Keratinocyte (primary cell): ENCODE results near the gene MTRF1. TPM values are rescaled to one million over a fixed set of nuclear protein-coding genes. Genes with fewer than 3 reads are reported as not detected.

ENCODE experiments used
- DNase-seq: peaks from one replicate; pipeline ENCODE4 v3.0.0-alpha.2; 2011; ENCODE audit warnings: low read depth, missing footprints, low spot score
- FAIRE-seq: peaks from 2 replicates; lab custom pipeline; 2011; peaks lifted over from hg19 to GRCh38; lab: Jason Lieb, UNC
- H2AFZ ChIP-seq: 2 replicates; pipeline ENCODE4 v1.6.0; 2012; ENCODE audit warnings: low read length, control low read depth, inconsistent platforms; ENCODE audit not compliant: control insufficient read depth
- H3K27ac ChIP-seq: 2 replicates; pipeline ENCODE4 v1.5.1; 2011; ENCODE audit warnings: low read length; ENCODE audit not compliant: control insufficient read depth, insufficient read depth
- H3K27me3 ChIP-seq: 3 replicates; pipeline ENCODE4 v1.6.0; 2011; ENCODE audit warnings: low read length; ENCODE audit not compliant: control insufficient read depth, insufficient read depth; ENCODE audit errors: extremely low read depth
- H3K36me3 ChIP-seq, 2 experiments: 2 replicates in 1 of 2; 3 replicates in 1 of 2; pipeline ENCODE4 v1.5.1; 2011; ENCODE audit warnings: low read length in 2 of 2, mild to moderate bottlenecking in 1 of 2; ENCODE audit not compliant: control insufficient read depth in 2 of 2, insufficient read depth in 2 of 2; ENCODE audit errors: extremely low read depth in 1 of 2
- H3K4me1 ChIP-seq: 3 replicates; pipeline ENCODE4 v1.5.1; 2011; ENCODE audit warnings: low read length; ENCODE audit not compliant: control insufficient read depth, insufficient read depth; ENCODE audit errors: extremely low read depth
- H3K4me2 ChIP-seq: 3 replicates; pipeline ENCODE4 v1.6.0; 2011; ENCODE audit warnings: low read depth, low read length; ENCODE audit not compliant: control insufficient read depth, insufficient read depth; ENCODE audit errors: extremely low read depth
- H3K4me3 ChIP-seq, 3 experiments: fragments of 200-600 bp in 1 of 3; sonication (generic) in 1 of 3; 2 replicates in 2 of 3; 3 replicates in 1 of 3; pipeline ENCODE4 v1.5.1; 2011 to 2016; ENCODE audit warnings: low read length in 3 of 3, mild to moderate bottlenecking in 3 of 3, control low read depth in 2 of 3, inconsistent platforms in 1 of 3, low read depth in 1 of 3, mixed read lengths in 1 of 3, mixed run types in 1 of 3, moderate library complexity in 1 of 3; ENCODE audit not compliant: control insufficient read depth in 2 of 3, insufficient read depth in 2 of 3; ENCODE audit errors: extremely low read depth in 1 of 3
- H3K79me2 ChIP-seq: 2 replicates; pipeline ENCODE4 v1.6.0; 2012; ENCODE audit warnings: low read length; ENCODE audit not compliant: control insufficient read depth, insufficient read depth
- H3K9ac ChIP-seq: 3 replicates; pipeline ENCODE4 v1.6.0; 2011; ENCODE audit warnings: low read length; ENCODE audit not compliant: control insufficient read depth, insufficient read depth; ENCODE audit errors: extremely low read depth
- H3K9me1 ChIP-seq: 3 replicates; pipeline ENCODE4 v1.6.0; 2011; ENCODE audit warnings: low read length; ENCODE audit not compliant: control insufficient read depth, insufficient read depth; ENCODE audit errors: extremely low read depth
- H3K9me3 ChIP-seq: 2 replicates; pipeline ENCODE4 v1.5.1; 2012; ENCODE audit warnings: low read depth, low read length; ENCODE audit not compliant: control insufficient read depth
- H4K20me1 ChIP-seq: 3 replicates; pipeline ENCODE4 v1.6.0; 2011; ENCODE audit warnings: low read length; ENCODE audit not compliant: control insufficient read depth, insufficient read depth; ENCODE audit errors: extremely low read depth
- EZH2 ChIP-seq: IDR thresholded peaks from one replicate; pipeline ENCODE4 v1.6.1; 2012; ENCODE audit warnings: inconsistent platforms, mild to moderate bottlenecking, low read length, moderate library complexity
- dilution Hi-C: fragments of 300-500 bp; cut with MboI; formaldehyde crosslinking; loops from one replicate; pipeline ENCODE4 v1.7.0; 2020; ENCODE audit warnings: low sequenced_read_pairs; ENCODE audit not compliant: extremely low pct_ligation_motif_present
- polyA plus RNA-seq, 5 experiments: library from polyadenylated mRNA; depleted of rRNA in 3 of 5; stranded (reverse) in 3 of 5; stranded (forward) in 1 of 5; unstranded in 1 of 5; fragments of >200 nt; gene quantifications; 1 replicate in 1 of 5; 2 replicates in 3 of 5; 3 replicates in 1 of 5; pipeline versions ENCODE4 v1.2.1 to v1.2.3, GENCODE V29; 2011 to 2012; ENCODE audit warnings: missing spikeins in 2 of 5, low read depth in 1 of 5, low replicate concordance in 1 of 5
- TF ChIP-seq, protein P1 (sequence below), 3 experiments: IDR thresholded peaks in 1 of 3; conservative IDR thresholded peaks in 1 of 3; optimal IDR thresholded peaks in 1 of 3; 2 replicates in 2 of 3; 3 replicates in 1 of 3; pipeline versions ENCODE3 to v1.5.1; 2011; ENCODE audit warnings: low read length in 3 of 3, mild to moderate bottlenecking in 3 of 3, moderate library complexity in 2 of 3, control low read depth in 1 of 3, inconsistent platforms in 1 of 3; ENCODE audit not compliant: insufficient read depth in 2 of 3; ENCODE audit errors: extremely low read depth in 1 of 3

Gene MTRF1
- polyA plus RNA-seq, 1 donor (not counting 4 experiments of a cell fraction or from before 2014, with no cell fraction given): 16.9 TPM

DNA sequence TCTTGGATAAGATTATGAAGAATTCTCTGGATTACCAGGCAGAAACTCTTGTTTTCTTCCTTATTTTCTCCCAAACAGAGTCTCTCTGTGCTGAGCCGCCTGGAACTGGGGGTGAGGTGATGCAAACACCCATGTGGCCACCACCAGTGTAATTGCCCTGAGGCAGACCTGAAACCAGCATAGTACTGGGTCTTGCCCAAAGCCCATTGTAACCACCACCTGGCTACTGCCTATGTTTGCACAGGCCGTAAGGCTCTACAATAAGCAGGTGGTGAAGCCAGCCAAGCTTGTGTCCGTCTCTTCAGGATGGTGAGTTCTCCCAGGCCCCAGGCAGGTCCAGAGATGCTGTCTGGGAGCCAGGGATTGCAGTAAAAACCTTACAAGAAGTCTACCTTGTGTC is 50.1 kb downstream of the MTRF1 start:
- TF ChIP-seq, protein P1, sequence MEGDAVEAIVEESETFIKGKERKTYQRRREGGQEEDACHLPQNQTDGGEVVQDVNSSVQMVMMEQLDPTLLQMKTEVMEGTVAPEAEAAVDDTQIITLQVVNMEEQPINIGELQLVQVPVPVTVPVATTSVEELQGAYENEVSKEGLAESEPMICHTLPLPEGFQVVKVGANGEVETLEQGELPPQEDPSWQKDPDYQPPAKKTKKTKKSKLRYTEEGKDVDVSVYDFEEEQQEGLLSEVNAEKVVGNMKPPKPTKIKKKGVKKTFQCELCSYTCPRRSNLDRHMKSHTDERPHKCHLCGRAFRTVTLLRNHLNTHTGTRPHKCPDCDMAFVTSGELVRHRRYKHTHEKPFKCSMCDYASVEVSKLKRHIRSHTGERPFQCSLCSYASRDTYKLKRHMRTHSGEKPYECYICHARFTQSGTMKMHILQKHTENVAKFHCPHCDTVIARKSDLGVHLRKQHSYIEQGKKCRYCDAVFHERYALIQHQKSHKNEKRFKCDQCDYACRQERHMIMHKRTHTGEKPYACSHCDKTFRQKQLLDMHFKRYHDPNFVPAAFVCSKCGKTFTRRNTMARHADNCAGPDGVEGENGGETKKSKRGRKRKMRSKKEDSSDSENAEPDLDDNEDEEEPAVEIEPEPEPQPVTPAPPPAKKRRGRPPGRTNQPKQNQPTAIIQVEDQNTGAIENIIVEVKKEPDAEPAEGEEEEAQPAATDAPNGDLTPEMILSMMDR (optimal IDR thresholded peaks at IDR 0.05 in 1 of 3, IDR thresholded peaks at IDR 0.05 in 1 of 3, conservative IDR thresholded peaks at IDR 0.05 in 1 of 3; ENCODE audit: extremely low read depth in 1 of 3, insufficient read depth in 2 of 3, low read length in 3 of 3): no peak
- no peak for TF ChIP-seq EZH2
- no peak overlapping the region for H2AFZ ChIP-seq
- no peak overlapping the region for H3K4me2 ChIP-seq
- no peak overlapping the region for H3K9ac ChIP-seq
- no peaks in the 10 kb centered on the region for H3K27me3 ChIP-seq
- no peak overlapping the region for H3K4me3 ChIP-seq
- H3K4me1 ChIP-seq: peaks cover 9% of the 10 kb centered on the region
- no peaks in the 10 kb centered on the region for H3K79me2 ChIP-seq
- DNase-seq: no peak
- no peak overlapping the region for H3K27ac ChIP-seq
- no peaks in the 10 kb centered on the region for H3K9me3 ChIP-seq
- no peak for FAIRE-seq
- dilution Hi-C loops: no loop called here
- H3K36me3 ChIP-seq: no peaks in the 10 kb centered on the region
- H4K20me1 ChIP-seq: no peaks in the 10 kb centered on the region
- no peaks in the 10 kb centered on the region for H3K9me1 ChIP-seq

DNA sequence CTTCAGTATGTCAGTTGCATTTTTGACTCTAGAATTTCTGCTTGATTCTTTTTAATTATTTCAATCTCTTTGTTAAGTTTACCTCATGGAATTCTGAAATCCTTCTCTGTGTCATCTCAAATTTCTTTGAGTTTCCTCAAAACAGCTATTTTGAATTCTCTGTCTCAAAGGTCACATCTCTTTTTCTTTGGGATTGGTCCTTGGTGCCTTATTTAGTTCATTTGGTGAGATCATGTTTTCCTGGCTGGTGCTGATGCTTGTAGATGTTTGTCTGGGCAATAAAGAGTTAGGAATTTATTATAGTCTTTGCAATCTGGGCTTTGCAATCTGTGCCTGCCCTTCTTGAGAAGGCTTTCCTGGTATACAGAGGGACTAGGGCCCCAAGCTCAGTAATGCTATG is 50.5 kb downstream of the MTRF1 start:
- no peak for FAIRE-seq
- H4K20me1 ChIP-seq: no peaks in the 10 kb centered on the region
- dilution Hi-C loops: no loop called here

More for the DNA sequence above, 50.5 kb downstream of the MTRF1 start:
- Histone ChIP-seq H3K36me3 (no peaks in the 10 kb centered on the region), H3K27ac (no peak overlapping the region), H3K9me1 (no peaks in the 10 kb centered on the region), H3K4me2 (no peak overlapping the region), H3K79me2 (no peaks in the 10 kb centered on the region), H3K27me3 (no peaks in the 10 kb centered on the region), H2AFZ (no peak overlapping the region), H3K4me1 (peaks cover 9% of the 10 kb centered on the region), H3K4me3 (no peak overlapping the region), H3K9ac (no peak overlapping the region), H3K9me3 (no peaks in the 10 kb centered on the region)
- TF ChIP-seq EZH2: no peak
- TF ChIP-seq, protein P1 (optimal IDR thresholded peaks at IDR 0.05 in 1 of 3, IDR thresholded peaks at IDR 0.05 in 1 of 3, conservative IDR thresholded peaks at IDR 0.05 in 1 of 3; ENCODE audit: extremely low read depth in 1 of 3, insufficient read depth in 2 of 3, low read length in 3 of 3): no peak
- DNase-seq: no peak
